Measurements from ENCODE around the gene PDCD2L.

Gene PDCD2L

GRCh38 chr19:34471906-34472700 lies 67.9 kb downstream of the PDCD2L start:
- Histone ChIP-seq H3K9ac (ENCODE audit: low read length in 2 of 2) (no peak overlapping the region), H3K36me3 (ENCODE audit: control insufficient read depth in 2 of 2, insufficient read depth in 2 of 2, low read length in 2 of 2) (peaks cover 24 to 29% of the 10 kb centered on the region in 2 donors), H3K27me3 (ENCODE audit: control insufficient read depth in 1 of 2, insufficient read depth in 2 of 2, low read length in 2 of 2) (no peaks in the 10 kb centered on the region), H3K9me3 (ENCODE audit: control insufficient read depth in 2 of 2, low read length in 2 of 2) (no peaks in the 10 kb centered on the region), H3K27ac (ENCODE audit: low read length) (no peak overlapping the region), H3K4me3 (ENCODE audit: low read length in 2 of 2) (no peak overlapping the region), H3K4me1 (ENCODE audit: control insufficient read depth, insufficient read depth, low read length) (no peaks in the 10 kb centered on the region)

GRCh38 chr19:34474233-34474989 lies 70.2 kb downstream of the PDCD2L start:
- H3K4me1 ChIP-seq (ENCODE audit: control insufficient read depth, insufficient read depth, low read length), result no peaks in the 10 kb centered on the region
- H3K27ac ChIP-seq (ENCODE audit: low read length), result no peak overlapping the region
- H3K9me3 ChIP-seq (ENCODE audit: control insufficient read depth in 2 of 2, low read length in 2 of 2), result no peaks in the 10 kb centered on the region

GRCh38 chr19:34475026-34475974 lies 71.1 kb downstream of the PDCD2L start:
- no peaks in the 10 kb centered on the region for H3K4me1 ChIP-seq (ENCODE audit: control insufficient read depth, insufficient read depth, low read length)
- H3K27ac ChIP-seq (ENCODE audit: low read length), result no peak overlapping the region
- peaks cover 7 to 18% of the 10 kb centered on the region in 2 donors for H3K36me3 ChIP-seq (ENCODE audit: control insufficient read depth in 2 of 2, insufficient read depth in 2 of 2, low read length in 2 of 2)
- H3K9ac ChIP-seq (ENCODE audit: low read length in 2 of 2), result no peak overlapping the region
- no peaks in the 10 kb centered on the region for H3K9me3 ChIP-seq (ENCODE audit: control insufficient read depth in 2 of 2, low read length in 2 of 2)
- no peak overlapping the region for H3K4me3 ChIP-seq (ENCODE audit: low read length in 2 of 2)
- H3K27me3 ChIP-seq (ENCODE audit: control insufficient read depth in 1 of 2, insufficient read depth in 2 of 2, low read length in 2 of 2), result no peaks in the 10 kb centered on the region

More at GRCh38 chr19:34474233-34474989, 70.2 kb downstream of the PDCD2L start:
- H3K27me3 ChIP-seq (ENCODE audit: control insufficient read depth in 1 of 2, insufficient read depth in 2 of 2, low read length in 2 of 2), result no peaks in the 10 kb centered on the region
- no peak overlapping the region for H3K9ac ChIP-seq (ENCODE audit: low read length in 2 of 2)
- H3K36me3 ChIP-seq (ENCODE audit: control insufficient read depth in 2 of 2, insufficient read depth in 2 of 2, low read length in 2 of 2), result peaks cover 9 to 21% of the 10 kb centered on the region in 2 donors
- H3K4me3 ChIP-seq (ENCODE audit: low read length in 2 of 2), result no peak overlapping the region

Measured in stomach smooth muscle (tissue), 2 donors.